GM15510 (cell line): ENCODE measurements around the gene IGSF11.

Experiments used
- POLR2A ChIP-seq: IDR thresholded peaks from 3 replicates; pipeline ENCODE4 v1.6.1; 2011; ENCODE audit warnings: borderline replicate concordance; ENCODE audit not compliant: insufficient read length; ENCODE audit errors: extremely low read depth

The IGSF11 gene

DNA sequence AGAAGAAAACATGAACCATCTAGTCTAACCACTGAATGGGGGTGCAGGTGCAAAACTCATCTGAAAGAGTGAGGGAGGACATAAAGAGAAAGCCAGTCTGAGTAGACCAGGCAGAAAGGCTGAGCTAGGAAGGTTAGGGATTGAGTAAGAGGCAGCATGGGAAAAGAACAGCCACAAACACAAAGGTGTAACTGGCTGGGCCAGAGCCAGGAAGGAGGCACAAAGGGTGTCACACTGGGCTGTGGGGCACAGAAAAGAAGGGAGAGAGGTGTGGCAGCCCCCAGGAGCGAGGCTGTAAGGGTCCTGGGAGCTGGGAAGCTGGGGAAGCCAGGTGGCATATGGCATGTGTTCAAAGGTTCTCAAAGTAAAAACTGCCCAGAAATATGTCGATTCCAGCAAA is 18.7 kb downstream of the IGSF11 start:
- TF ChIP-seq POLR2A = no peak

DNA sequence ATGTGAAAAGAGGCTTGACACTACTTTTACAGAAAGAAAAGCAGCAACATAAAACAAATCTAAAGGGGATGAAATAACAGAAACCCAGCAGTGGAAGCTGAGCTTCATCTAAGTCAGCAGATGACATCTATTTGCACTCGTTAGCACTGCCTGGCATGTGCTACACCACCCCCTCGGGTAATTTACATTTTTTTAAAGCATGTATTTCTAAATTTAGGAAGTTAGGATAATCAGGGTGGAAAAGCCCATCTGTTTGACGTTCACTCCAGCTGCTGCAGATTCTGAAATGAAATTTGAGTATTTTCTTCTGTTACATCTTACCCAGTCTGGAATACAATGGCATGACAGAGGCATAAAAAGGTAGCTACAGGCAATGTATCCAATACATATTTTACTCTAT is 20.7 kb downstream of the IGSF11 start:
- TF ChIP-seq POLR2A = no peak

DNA sequence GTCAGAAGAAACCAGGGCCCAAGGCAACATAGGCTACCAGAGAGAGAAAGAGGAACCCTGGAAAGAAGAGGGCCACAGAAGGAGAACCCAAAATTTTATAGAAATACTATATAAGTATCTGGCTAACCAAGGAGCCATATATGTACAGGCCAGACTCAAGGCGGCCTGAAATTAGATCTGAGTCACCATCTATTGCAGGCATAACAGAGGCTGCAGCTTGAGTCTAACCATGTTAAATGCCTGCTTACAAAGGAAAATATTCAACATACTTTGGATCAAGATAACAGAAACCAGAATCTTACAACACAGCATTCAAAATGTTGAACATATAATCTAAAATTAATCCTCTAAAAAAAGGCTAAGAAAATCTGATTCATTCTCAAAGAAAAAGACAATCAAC is 23.1 kb downstream of the IGSF11 start:
- no peak for TF ChIP-seq POLR2A

DNA sequence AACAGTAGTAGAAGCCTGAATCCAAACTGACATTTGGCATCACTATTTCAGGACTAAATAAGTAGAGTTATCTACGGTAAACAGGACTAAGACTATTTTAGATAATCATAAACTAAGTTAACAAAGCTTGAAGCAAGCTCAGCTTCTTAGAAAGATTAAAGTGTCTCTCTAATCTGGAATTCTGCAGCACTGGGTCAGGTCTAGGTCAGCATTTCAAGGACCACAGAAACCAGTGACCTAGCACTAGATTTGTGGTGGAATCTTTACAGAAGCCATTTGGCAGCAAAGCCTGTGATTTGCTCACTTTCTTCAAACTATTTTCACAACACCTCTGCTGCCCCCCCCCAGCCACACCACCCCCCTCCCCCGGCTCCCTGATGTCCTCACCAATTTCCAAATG is 37.5 kb downstream of the IGSF11 start:
- no peak for TF ChIP-seq POLR2A

DNA sequence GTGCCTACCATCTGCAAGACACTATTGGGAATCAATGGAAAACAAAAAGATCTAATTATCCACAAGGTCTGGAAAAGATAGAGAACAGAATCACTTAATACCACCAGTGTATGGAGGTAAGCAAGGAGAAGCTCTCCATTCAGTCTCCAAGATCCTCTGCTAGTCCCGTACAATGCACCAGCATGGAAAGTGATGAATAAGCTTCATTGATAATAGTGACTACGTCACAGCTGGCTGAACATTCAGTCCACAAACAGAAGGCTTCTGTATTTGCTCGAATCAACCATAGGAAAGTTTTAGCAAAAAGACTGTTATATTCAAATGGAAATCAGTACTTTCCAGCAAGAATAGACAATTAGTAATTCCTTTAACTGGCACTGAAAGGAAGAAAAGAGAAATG is 42.9 kb downstream of the IGSF11 start:
- no peak for TF ChIP-seq POLR2A

DNA sequence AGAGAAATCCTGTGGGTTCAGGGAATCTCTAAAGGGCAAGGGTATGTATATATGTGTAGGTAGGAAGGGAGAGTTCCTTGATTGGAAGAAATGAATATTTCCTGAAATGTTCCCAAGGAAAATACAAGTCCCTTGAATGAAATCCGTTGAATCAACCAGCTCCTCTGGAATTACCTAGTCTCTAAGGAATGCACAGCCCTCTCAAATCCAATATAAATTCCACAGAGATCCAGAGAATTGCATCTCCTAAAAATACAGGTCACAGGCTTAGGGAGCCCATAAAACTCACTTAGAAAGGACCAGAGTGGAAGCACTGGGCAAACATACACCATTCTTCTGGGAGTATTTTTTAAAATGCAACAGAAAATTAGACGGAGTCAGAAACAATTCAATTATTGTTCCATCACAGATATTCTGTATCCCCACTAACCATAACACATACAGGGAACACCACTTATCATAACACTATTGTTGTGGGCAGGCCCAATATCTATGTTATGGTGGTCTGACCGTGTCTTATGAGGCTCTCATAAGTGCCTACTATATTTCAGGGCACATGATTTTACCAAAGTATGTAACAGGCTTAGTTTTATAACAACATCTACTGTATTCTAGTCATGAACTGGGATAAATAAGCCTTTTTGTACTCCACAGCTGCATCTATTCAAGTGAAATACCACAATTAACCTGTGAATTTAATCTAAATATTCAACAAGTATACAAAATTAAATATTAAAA is 43.7 kb downstream of the IGSF11 start:
- no peak for TF ChIP-seq POLR2A

DNA sequence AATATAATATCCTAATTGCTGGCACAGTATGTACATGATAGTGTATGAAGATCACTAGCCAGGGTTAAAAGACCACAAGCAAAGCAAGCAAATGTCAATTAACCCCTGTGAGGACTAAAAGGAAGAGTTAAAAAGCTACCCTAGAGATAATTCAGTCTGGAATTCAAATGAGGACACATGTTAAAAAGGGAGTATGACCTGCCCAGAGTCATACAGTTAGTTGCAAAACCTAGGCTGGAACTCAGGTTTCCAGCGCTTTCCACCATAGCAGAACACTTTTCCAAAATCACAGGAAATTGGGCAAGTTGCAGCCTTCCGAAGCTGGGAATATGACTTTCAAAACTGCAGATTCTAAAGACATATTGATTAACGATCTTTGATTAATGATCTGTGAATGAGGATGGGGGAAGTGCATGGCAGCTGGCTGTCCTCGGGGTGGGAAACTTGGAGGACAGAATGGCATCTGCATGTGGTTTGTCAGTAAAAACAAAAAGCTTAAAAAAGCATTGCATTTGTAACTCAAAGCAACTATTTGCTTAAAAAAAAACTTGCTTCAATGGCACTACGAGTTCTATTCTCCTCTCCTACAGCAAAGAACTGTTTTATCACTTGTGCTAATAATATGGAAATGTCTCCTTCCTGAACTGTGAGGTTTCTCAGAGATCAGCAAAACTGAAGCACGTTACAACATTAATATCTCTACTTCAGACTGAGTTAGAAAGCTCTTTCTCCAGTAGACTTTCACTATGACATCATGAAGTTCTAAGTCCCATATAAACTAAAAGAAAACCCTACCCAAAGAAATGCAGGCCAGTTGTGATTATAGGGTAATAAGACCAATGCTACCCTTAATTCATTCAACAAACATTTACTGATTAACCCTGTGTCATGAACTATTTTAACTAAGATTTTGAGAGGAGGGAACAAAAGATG is 46.2 kb downstream of the IGSF11 start:
- no peak for TF ChIP-seq POLR2A

DNA sequence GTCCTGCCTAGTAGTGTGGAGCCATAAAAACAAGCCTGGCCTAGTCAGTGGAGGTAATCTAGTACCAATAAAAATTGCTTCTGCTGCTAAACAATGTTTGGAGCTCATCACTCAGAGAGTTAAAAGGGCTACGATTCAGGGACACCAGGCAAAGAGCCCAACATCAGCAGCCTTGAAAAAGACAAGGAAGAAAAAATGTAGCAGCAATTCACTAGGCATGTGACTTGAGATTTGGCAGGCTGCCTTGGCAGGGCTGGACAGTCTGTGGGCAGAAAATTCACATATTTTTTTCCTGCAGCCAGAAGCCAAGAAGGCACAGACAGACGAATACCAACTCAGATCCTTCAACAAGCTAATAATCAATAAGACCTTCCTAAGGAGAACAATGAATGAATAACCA is 47.2 kb downstream of the IGSF11 start:
- no peak for TF ChIP-seq POLR2A

DNA sequence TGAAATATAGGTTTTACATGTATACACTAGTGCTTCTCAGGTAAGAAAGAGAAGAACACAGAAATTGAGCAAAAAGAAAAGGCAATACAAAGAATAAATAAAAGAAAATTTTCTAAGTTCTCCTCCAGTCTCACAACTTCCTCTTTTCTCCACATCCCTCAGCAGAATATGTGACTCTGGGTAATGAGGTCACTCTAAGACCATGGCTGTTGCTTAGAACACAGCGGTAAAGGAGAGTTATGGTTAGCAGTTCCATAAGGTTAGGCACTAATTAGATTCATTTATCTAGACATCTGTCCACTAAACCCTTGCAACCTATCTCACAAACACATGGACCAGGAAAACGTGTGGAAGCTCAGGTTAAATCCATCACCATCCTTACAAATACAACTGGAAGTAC is 47.9 kb downstream of the IGSF11 start:
- TF ChIP-seq POLR2A = no peak

DNA sequence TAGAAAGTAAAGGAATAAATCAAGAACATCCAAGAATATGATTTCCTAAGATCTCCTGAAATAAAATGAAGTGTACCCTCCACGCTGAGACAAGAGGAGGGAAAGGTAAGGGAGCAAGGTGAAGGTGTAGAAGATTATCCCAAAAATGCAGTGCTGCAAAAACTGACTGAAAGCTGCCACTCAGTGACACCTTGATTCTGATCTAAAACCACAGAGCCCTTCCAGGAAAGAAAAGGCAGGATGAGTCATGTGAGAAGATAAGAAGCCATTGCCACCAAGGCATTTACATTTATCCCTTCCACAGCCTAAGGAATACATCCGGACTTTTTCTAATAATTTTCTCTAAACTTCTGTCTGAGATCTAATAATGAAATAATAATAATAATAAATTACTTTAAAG is 49.9 kb downstream of the IGSF11 start:
- TF ChIP-seq POLR2A = no peak

DNA sequence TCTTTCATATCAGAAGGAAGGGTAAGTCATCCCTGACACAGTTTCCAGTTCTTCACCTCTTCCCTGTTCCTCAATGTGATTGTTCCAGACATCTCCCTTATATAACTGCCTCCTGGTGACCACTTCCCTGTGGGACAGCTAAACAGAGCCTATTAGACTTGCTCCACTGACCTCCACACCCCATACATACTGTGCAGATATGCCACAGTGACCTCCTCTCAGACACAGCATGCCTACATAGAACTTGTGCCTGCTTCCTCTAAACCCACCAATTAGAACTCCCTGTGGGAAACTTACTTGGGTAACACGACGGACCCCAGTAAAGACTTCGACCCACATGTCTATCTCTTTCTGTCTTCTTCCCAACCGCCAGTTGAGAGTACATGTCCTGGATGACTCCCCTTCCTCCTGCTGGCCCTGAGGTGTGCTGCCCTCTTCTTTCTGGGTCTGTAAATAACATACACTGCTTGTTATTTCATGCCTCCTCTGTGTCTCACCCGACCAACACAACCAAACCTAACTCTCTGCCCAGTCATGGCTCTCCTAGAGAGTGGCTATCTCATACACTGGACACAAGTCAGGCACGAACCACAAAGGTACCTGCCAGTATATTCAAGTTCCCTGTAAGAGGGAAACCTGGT is 53.0 kb downstream of the IGSF11 start:
- no peak for TF ChIP-seq POLR2A

DNA sequence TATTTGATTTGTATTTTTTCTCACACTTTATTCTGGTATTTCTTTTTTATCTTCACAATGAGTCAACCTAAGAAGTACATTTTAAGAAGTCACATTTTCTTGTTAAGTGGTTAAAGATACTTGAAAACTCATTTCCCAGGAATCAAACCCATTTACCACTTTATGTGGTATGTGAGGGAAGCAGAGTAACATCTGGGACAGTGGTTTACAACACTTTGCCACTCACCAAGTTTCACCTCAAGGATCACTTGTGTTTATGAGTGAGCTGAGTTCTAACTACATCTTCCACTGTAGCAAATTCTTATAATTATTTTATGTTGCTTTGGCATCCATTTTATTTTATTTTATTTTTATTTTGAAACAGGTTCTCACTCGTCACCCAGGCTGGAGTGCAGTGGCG is 53.8 kb downstream of the IGSF11 start:
- TF ChIP-seq POLR2A = no peak

DNA sequence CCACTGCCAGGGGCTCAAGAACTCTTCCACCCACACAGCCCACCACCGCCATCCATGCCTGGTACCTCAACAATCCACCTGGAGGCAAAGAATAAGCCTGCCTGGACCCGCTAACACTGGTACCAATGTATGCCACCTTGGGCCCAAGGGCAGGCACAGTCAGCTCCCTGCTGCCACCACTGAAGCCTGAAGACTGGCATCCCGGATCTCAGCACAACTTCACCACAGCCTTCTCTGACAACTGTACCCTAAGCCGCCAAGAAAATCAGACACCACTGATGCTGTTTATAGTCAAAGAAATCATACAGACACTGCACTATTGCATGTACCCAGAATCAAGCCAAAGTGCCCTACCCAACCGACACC is 56.3 kb downstream of the IGSF11 start:
- TF ChIP-seq POLR2A = no peak

DNA sequence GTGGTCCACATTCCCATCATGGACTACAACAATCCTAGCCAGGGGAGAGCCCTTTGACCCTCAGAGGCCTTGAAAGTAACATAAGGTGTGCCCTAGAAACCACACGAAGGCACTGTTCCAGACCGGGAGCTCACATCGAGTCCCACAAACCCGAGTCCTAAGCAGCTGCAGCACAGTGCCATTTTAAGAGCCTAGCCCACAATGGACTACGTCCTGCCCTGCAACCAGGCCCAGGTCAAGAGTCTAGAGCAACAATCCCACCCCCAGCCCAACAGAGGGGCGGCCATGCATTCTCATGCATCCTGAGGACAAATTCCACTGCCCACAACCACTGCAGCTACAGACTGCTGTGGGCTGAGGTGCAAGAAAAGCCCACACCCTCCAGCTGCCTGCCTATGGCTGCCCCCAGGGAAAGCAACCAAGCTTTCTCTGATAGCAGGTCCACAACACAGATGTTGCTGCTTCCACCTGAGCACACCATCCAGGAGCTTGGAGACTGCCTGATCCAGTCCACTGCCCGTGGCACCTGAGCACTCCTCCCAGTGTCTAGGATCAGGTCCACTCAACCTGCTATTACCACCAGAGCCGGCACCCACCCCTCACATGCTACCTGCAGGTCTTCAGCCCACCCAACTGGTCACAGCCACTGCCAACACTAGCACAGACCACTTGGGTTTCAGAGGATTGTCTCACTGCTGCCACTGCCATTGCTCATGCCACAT is 56.8 kb downstream of the IGSF11 start:
- no peak for TF ChIP-seq POLR2A

DNA sequence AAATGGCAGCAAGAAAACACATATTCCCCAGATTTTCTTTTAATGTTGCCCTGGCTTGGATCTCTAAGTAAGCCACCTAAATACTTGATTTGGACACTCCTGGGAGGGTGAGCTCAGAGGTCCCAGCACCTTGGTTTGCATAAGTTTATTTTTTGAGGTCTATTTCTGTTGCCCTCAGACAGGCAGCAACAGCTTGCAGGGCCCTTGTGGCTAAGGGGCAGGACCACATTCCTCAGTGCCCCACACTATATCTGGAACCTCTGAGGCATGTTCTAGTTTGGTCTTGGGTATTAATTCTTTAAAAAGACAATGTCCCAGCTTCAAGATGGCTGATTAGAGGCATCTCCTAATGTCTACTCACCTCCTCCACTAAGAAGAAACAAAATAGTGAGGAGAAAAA is 57.5 kb downstream of the IGSF11 start:
- no peak for TF ChIP-seq POLR2A

DNA sequence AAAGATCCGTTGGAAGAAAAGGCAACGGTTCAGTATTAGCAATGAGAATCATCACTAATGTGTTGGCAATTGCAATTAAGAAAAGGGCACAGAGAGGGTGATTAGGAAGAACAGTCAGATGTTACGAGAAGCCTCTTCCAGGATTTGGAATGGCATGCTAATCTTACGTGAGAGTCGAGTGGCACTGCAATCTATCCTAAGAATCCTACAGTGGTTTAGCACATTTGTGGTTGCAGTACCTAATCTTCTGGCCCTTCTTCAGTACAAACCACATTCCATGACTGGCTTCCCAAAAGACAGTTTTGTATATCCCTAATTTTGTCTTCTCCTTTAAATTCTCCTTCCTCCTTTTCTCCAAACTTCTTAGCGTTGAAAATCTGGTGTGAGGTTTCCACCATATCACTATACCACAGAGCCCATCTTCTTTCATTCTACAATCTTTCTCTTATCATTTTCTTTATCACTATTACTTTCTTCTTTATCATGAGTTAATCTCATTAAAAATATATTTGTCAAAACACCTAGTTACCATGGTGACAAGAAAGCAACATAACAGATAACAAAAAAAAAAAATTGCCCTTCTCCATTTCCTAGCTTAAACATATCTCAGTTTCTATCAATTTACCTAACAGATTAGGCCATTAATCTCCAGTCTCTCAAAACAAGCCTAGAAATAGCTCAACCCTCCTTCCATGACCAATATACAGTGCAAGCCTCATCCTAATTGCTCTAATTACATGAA is 60.1 kb downstream of the IGSF11 start:
- no peak for TF ChIP-seq POLR2A
